ENCODE data around the gene CABLES1.
"Not testable (repeated sequence)": the region's sequence is repeated elsewhere in the genome, so short reads cannot be mapped to it uniquely, and the experiment has no call there.

Gene CABLES1

DNA sequence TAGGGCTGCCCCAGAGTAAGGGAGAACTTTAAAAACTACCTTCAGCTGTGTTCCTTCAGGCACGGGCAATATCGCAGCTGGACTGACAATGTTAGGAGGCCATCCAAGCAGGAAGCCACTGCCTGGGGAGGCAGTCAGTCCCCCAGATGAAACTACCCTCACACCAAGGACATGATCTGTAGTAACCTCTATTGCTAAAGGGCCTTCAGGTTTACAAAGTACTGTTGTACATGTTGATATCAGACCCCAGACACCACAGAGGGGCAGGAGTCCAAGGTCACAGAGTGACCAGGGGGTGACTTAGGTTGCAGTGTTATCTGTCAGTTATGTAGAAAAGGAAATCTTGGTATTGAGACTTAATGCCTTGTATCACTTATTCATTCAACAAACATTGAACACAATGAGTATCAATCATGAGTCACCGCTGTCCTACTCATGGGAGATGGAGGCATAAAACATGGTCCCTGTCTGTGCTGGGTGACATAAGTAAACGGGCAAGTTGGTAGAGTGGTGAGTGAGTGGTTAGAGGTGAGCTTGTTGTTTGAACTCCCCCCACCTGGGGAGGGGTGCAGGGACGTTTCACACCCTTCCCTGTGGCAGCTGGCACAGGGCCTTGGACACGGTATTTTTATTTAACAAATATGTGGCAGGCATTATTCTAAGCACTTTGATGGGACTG, 7.1 kb downstream of the CABLES1 start:
- no peak for DNase-seq (ENCODE audit: low read depth in 2 of 2)

DNA sequence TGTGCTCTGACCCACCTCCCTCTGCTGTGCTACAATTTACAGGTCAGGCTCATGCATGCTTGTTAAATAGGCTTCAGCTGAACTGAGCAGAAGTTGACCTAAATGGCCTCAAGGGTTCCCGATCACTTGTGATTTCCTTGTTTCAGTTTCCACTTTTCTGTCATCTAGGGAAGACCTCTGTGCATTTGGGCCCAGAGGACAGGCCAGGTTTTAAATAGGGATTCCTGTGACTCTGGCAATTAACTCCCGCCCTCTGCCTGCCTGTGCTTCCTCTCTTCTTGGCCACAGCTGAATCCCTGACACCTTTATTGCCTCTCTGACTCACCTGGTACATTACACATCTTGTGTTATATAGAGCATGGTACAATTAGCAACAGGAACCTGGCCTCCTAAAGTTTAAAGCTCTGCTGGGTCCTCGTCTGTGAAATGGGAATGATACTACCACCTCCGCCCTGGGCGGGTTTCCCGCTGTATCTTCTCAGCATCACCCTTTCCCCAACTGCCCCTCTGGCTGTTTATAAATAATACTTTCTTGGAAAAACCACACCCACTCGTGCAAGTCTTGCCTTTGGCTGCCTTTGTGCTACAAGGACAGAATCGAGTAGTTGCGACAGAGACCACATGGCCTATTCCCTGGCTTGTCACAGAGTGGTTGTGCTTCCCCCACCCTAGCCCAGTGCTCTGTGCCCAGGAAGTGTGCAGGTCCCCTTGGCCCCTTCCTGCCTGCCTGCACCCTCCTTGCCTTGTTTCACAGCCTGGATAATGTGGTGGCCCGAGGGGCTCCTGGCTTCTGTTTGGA, 7.9 kb downstream of the CABLES1 start:
- DNase-seq (ENCODE audit: low read depth in 2 of 2), result no peak

DNA sequence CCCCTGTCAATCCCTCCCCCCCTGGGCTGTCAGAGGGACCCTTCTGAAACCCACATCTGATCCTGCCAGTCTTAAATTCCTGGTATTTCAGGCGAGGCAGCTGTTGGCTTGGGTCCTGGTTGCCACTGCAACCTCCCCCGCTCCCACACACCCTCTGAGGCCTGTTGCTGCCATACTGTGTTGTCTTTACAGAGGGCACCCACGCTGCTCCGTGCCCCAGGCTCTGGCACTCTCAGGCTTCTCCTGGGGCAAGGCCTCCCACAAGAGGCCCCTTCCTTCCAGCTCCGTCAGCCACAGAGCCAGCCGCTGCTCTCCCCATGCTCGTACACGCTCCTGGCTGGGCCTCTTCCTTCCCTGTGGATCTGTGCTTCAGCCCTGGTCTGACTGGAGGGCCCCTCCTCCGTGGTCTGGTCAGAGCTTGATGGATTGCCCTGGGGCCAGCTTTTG, 8.6 kb downstream of the CABLES1 start:
- DNase-seq (ENCODE audit: low read depth in 2 of 2), result no peak

DNA sequence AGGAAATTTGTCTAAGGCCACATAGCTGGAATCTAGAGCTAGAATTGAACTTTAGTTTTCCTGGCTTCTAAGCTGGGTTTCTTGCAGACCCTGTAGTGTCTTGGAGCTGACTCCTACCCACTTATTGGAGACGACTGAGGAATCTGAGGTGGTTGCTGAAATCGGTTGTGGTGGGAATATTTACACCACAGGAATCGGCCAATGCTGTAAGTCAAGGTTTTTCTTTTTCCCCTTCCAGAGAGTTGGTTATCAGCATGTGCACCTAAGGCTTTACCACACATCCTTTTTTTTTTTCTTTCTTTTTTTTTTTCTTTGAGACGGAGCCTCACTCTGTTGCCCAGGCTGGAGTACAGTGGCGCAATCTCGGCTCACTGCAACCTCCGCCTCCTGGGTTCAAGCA, 9.4 kb downstream of the CABLES1 start:
- no peak for DNase-seq (ENCODE audit: low read depth in 2 of 2)

DNA sequence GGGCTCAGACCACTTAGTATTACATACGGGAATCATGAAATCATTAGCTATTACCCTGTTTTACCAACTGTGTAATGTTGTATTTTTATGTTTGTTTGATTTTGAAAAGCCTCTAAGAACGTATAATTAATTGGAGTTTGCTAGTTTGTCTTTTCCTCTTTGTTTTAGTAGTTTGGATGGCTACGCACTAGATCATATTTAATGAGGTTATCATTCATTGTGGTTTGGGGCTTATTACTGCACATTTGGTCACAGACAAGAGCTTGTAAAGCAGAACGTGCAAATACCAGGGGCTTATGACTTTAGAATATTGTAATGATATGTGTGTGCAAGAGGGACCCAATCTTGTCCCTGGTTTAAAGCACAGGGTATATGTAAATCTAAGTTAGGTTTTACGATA, 10.3 kb downstream of the CABLES1 start:
- no peak for DNase-seq (ENCODE audit: low read depth in 2 of 2)

DNA sequence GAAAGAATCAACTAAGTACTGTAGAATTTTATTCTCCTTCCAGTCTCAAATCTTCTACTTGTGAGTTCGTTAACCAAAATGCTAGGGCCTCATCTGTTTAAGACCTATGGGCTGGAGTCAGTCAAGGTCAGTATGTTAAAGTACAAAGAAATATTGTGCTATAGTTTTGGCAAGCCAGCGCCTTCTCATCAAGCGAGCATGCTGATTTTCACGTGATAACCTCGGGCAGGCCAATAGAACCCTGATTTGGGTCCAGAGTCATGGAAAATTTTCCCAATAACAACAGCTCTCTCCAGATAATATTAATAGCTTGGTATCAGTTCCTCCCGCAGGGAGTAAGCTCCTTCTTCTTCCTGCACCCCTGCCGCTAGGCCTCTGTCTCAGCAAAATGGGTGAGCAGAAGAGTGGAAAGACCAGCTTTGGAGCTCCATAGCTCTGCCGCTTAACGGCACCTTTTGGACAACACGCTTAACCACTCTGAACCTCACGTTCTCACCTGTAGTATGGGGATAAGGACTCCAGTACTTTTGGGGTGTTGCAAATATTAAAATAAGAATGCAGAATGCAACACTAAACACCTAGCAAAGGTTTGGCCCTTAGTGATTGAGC, 11.7 kb downstream of the CABLES1 start:
- DNase-seq (ENCODE audit: low read depth in 2 of 2), result no peak

DNA sequence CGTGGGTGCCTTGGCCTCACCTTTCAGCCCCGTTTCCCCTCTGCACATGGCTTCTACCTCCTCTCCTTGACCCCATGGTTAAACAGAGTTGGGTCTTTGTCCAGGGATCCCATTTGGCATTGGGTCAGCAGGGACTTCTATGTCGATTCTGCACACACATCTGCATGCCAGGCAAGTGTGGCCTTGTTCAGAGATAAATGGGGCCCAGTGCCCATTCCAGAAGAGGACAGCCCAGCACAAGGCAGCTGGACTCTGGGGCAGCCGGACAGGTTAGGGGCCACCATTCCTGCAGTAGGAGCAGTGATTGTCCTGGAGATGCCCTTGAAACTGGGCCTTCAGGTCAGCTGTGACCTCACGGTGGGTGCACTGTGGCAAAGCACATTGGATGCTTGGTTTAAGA, 13.1 kb downstream of the CABLES1 start:
- DNase-seq (ENCODE audit: low read depth in 2 of 2), result no peak

DNA sequence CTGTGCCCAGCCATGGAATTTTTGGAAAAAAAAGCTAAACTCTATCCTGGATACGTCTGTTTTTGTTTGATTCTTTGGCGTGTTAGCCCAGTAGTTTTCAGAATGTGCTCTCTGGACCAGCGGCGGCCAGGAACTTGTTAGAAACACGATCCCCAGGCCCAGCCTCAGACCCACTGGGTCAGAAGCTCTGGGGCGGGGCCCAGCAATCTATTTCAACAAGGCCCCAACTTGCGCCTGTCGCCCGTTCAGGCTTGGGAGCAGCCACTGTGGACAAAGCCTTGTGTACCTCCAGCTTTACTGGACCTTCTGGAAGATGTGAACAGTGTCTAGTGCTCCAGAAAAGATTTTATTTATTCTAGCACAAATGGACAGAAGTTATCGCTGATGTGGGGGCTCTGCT, 14.3 kb downstream of the CABLES1 start:
- no peak for DNase-seq (ENCODE audit: low read depth in 2 of 2)

DNA sequence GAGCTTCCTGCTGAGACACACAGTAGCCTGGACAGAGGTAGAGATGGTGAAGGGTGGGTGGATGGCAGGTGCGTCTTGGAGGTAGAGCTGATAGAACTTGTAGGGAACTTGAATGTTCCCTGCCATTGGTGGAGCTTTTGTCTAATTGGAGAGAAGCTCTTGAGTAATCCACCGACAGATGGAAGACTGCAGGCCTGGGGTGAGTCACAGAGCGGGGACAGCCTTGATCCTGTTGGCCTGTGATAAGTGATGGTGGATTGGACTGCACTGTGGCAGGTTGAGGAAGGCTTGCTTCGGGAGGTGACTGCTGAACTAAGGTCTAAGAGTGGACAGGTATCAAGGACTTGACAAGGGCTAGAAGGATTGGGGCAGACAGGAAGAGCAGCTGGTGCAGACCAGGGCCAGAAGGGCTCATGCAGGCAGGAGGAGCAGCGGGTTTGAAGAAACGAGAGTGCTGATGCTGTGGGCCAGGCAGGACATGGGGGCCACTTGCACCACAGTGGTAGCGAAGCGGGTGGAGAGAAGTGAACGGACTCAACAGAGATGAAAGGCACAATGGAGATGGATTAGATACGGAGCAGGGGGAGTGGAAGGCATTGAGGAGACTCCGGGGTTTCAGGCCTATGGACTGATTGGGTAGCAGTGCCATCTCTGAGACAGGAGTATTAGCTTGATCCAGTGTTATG, 16.3 kb downstream of the CABLES1 start:
- DNase-seq (ENCODE audit: low read depth in 2 of 2), result no peak

DNA sequence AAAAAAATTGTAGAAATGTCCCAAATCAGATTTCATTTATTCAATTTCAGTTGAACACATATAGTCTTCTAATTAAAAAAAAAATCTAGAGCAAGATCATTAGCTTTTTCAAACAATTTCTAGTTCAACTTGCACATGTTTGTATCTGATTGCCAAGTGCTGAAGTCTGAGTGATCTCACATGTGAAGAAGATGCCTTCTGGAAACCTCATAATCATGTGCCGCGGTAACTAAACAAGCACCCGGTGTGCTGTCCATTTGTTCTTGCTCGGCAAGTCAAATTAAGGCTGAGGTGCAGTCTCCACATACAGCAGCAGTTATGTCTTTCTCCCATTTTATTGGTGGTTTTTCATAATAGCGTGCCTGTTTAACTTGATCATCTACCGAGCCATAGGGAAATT, 18.7 kb downstream of the CABLES1 start:
- no peak for DNase-seq (ENCODE audit: low read depth in 2 of 2)

DNA sequence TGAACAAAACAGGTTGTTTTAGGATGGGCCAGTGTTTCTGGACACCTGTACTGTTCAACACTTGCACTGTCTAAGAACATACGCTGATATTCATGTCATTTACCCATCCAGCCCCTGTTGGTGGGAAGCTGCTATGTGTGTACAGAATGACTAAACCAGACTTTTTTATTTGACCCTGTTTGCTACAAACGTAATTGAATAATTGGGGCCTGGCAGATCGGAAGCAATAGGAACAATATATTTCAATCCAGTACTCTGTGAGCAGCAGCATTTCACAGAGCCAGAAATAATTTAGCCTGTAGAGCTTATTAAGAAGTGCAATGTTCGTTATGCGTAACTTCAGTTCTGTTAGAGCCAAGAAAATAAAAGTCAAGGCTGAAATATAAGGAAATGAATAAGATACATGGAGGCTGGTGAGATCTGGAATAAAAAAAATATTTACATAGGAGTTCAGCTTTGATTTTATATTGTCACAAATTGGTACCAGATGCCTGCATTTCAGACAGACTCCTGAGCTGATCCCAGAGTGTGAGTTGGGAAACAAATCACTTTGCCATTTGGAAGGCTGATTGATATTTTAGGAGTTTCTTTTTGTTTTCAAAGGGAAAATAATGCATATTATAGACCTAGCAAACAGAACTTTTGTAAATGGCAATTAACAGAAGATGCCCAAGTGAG, 19.7 kb downstream of the CABLES1 start:
- DNase-seq (ENCODE audit: low read depth in 2 of 2), result no peak

DNA sequence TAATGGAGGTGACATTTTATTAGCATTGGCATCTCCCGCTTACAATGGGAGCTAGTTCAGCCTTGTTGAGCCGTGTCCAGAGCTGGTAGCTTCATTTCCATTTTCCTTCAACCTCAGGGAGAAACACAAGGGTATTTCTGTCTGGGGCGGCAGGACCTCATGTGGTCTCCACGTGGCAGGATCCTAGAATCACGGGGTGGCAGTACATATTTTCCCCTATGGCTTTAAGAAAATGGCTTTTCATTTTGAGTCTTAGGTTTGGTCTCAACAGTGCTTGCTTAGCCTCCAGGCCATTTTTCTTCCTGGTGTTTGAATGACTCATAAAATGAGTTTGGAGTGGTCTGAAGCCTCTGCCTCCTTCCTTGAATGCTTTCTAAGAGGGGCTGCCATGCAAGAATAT, 20.3 kb downstream of the CABLES1 start:
- no peak for DNase-seq (ENCODE audit: low read depth in 2 of 2)

DNA sequence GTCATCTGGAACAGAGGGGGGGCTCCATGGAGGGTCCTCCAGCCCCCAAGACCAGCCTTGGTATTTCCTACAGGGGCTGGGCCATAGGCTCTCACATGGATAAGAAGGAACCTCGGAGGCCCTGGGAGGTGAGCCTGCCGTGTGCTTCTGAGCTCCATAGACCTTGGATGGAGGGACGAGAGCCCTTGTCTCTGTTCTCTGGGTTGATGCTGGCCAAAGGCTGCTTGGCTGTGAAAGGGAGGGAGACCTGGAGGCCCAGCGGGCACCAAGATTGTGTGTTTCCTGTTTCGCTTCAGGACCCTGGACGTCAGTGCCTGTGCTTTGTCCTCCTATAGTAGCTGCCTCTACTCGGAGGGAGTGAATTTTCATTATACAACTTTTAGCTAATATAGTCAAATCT, 20.8 kb downstream of the CABLES1 start:
- no peak for DNase-seq (ENCODE audit: low read depth in 2 of 2)

DNA sequence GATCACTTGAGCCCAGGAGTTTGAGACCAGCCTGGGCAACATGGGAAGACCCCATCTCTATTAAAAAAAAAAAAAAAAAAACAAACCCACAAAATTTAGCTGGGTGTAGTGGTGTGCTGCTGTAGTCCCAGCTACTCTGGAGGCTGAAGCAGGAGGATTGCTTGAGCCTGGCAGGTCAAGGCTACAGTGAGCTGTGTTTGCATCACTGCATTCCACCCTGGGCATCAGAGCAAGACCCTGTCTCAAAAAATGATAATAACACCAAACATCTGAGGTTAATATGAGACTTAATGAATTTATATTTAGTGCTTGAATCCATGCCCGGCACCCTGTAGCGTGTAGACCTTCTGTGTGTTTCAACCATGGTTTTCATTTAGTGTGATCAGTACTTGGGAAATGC, 22.8 kb downstream of the CABLES1 start:
- no peak for DNase-seq (ENCODE audit: low read depth in 2 of 2)

DNA sequence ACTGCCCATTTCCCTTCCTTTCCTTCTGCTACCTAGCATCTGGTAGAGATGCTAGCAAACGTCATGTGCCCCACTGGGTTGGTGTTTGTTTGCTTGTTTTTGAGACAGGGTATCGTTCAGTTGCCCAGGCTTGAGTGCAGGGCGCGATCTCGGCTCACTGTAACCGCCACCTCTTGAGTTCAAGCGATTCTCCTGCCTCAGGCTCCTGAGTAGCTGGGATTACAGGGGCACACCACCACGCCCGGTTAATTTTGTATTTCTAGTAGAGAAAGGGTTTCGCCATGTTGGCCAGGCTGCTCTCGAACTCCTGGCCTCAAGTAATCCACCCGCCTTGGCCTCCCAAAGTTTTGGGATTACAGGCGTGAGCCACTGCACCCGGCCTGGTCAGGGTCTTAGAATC, 23.6 kb downstream of the CABLES1 start:
- not testable (repeated sequence) for DNase-seq (ENCODE audit: low read depth in 2 of 2)

DNA sequence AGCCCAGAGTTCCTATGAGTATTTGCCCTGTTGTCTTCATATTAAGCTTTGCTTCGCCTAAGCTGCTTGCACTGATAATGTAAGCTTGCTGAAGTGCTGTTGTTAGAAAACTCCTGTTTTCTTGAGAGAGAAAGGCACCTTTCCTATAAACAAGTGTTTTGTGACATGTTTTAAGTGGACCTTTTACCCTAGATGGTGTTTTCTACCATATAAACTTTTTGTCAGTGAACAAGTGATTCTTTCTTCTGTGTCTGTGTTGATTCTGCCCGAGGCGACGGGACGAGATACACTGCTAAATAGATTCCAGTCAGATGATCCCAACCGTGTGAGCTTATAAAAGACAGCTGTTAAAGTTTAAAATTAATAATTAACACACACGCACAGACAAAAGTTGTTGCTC, 24.1 kb downstream of the CABLES1 start:
- no peak for DNase-seq (ENCODE audit: low read depth in 2 of 2)

DNA sequence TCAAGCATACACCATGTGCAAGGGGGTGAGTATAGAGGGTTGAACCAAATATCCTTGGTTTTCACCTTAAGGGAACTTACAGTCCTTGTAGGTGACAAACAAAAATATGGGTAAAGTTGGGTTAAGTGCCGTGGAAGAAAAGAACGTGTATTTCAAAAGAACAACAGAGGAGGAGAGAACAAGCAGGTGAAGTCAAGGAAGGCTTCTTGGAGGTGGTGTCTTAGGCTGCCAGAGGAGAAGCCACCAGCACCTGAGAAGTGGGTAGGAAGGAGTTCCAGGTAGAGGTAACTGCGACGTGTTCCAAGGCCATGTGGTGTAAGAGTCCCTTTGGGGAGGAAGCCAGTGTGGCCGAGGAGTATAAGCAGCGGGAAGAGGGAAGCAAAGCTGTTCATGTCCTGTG, 27.2 kb downstream of the CABLES1 start:
- DNase-seq (ENCODE audit: low read depth in 2 of 2), result no peak

DNA sequence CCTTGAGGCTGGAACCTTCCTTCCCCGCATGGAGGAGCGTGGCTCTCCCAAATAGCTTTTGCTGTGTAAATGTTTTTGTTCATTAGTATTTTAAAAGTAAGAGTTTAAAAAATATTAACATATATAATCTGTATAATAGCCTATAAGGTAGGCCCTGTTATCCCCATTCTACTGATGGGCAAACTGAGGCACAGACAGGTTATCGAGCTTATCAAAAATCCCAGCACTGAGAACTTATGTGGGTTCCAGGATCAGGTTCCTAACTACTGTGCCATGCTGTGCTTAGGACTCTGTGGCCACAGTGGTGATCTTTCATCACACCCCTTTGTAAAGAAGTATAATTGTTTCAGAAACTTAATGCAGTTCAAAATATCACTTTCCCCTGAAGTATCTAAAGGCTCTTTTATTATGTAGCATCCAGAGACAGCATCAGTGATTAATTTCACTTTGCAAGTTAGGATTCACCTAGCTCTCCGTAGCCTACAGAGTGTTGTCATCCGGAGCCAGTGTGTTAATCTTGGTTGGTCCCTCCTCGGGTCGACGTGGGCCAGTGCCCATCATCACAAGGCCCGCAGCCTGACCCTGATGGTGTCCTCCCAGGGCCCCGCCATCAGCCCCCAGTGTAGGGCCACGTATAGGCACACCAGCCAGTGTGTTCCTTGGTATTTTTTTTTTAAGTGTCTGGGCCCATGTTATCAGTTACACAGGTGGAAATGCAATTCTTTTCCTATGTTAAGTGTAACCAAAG, 28.7 kb downstream of the CABLES1 start:
- DNase-seq (ENCODE audit: low read depth in 2 of 2), result no peak

DNA sequence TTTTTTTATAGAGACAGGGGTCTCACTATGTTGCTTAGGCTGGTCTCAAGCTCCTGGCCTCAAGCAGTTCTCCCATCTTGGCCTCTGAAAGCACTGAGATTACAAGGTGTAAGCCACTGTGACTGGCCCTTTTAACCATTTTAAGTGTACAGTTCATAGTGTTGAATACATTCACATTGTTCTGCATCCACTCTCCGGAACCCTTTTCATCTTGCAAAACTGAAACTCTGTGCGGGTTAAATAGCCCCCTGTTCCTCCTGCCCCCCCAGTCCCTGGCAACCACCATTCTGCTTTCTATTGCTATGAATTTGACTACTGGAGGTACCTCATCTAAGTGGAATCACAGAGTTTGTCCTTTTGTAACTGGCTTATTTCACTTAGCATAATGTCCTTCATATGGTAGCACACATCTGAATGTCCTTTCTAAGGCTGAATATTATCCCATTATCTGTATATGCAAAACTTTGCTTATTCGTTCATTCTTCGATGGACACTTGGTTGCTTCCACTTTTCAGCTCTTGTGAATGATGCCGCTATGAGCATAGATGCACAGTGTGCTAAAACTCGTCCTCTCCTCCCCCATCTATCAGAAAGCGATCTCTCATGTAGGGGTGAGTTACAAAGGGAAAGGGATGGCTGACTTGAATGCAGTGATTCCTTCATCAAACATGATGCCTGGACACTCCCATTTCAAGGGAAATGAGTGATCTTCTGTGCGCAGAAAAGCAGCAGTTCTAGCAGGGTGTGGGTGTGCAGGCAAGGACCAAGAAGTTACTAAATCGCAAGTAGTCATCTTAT, 30.2 kb downstream of the CABLES1 start:
- no peak for DNase-seq (ENCODE audit: low read depth in 2 of 2)

DNA sequence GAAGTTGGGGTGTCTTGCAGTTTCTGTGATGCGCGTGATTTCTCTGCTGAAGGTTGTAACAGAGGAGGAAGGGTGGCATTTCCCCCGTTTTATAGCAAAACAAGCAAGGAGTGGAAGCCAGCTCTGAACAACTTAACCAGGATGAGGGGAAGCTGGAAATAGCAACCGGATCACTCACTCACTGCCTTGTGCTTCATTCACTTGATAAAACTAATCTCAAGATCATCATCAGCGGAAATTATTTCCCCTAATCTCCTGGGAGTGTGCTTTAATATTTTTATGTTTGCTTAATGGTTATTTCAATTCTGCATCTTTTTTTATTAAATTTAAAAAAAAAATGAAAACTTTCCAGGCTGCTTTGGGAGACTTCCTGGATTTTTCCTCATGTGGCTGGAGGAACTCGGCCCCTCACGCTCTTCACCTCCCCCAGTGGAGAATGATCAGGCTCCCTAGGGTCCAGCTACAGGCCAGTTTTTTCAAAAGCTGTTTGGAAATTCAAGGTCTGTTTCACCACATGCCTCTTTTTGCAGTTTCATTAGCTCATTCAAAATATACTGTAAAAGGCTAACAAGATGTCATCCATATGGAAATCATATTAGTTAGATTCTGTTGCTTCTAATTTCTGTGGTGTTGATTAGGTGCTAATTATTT, 31.7 kb downstream of the CABLES1 start:
- no peak for DNase-seq (ENCODE audit: low read depth in 2 of 2)
